Loucy (cell line): Measurements from ENCODE around the gene PLAAT2.

Experiments
- H2AFZ ChIP-seq: fragments of 200-600 bp; sonication (generic); 2 replicates; pipeline ENCODE4 v1.6.0; 2016; ENCODE audit warnings: antibody characterized with exemption, mild to moderate bottlenecking, low read length, moderate library complexity
- H3F3A ChIP-seq: fragments of 200-600 bp; 2 replicates; pipeline ENCODE4 v1.6.0; 2016; ENCODE audit warnings: antibody characterized with exemption, low read depth, mild to moderate bottlenecking
- H3K27me3 ChIP-seq: fragments of 200-600 bp; sonication (generic); 2 replicates; pipeline ENCODE4 v1.6.1; 2014; ENCODE audit warnings: low read length, mild to moderate bottlenecking; ENCODE audit not compliant: insufficient read depth, poor library complexity, severe bottlenecking
- H3K36me3 ChIP-seq: fragments of 200-600 bp; sonication (generic); 2 replicates; pipeline ENCODE4 v1.6.1; 2016; ENCODE audit warnings: low read length; ENCODE audit not compliant: insufficient read depth
- H3K4me1 ChIP-seq: fragments of 200-600 bp; sonication (generic); 2 replicates; pipeline ENCODE4 v1.5.1; 2014; ENCODE audit warnings: low read length, mild to moderate bottlenecking; ENCODE audit not compliant: insufficient read depth, poor library complexity, severe bottlenecking
- H3K4me2 ChIP-seq: fragments of 200-600 bp; sonication (generic); 2 replicates; pipeline ENCODE4 v1.6.0; 2014; ENCODE audit warnings: antibody characterized with exemption, low read length, low read depth, mild to moderate bottlenecking; ENCODE audit not compliant: poor library complexity, severe bottlenecking
- H3K4me3 ChIP-seq: fragments of 200-600 bp; sonication (generic); 2 replicates; pipeline ENCODE4 v1.5.1; 2014; ENCODE audit warnings: low read length, mild to moderate bottlenecking, mixed read lengths; ENCODE audit not compliant: poor library complexity, severe bottlenecking
- H3K79me2 ChIP-seq: fragments of 200-600 bp; sonication (generic); 2 replicates; pipeline ENCODE4 v1.6.1; 2014; ENCODE audit warnings: low read length; ENCODE audit not compliant: insufficient read depth
- H3K9ac ChIP-seq: fragments of 200-600 bp; sonication (generic); 2 replicates; pipeline ENCODE4 v1.6.0; 2014; ENCODE audit warnings: mild to moderate bottlenecking, low read depth, low read length, moderate library complexity; ENCODE audit not compliant: poor library complexity, severe bottlenecking
- H3K9me2 ChIP-seq: fragments of 200-600 bp; sonication (generic); replicated peaks from 2 replicates; pipeline ENCODE4 v1.6.1; 2016; ENCODE audit warnings: low read depth, low read length, mixed read lengths
- H3K9me3 ChIP-seq: fragments of 200-600 bp; sonication (generic); 2 replicates; pipeline ENCODE4 v1.6.1; 2014; ENCODE audit warnings: mild to moderate bottlenecking, antibody characterized with exemption, low read length, low read depth; ENCODE audit not compliant: insufficient read depth
- H4K20me1 ChIP-seq: fragments of 200-600 bp; sonication (generic); 2 replicates; pipeline ENCODE4 v1.6.0; 2014; ENCODE audit warnings: antibody characterized with exemption, low read length, mild to moderate bottlenecking; ENCODE audit not compliant: insufficient read depth, poor library complexity, severe bottlenecking
- EZH2phosphoT487 ChIP-seq: fragments of 200-600 bp; IDR thresholded peaks from 2 replicates; pipeline ENCODE4 v1.6.1; 2018; ENCODE audit warnings: antibody characterized with exemption, mild to moderate bottlenecking, moderate library complexity, borderline replicate concordance
- TF ChIP-seq, protein P1 (sequence below): fragments of 200-600 bp; sonication (generic); conservative IDR thresholded peaks from 2 replicates; pipeline ENCODE4 v1.5.1; 2014; ENCODE audit warnings: mild to moderate bottlenecking, antibody characterized with exemption, low read length

The PLAAT2 gene

DNA sequence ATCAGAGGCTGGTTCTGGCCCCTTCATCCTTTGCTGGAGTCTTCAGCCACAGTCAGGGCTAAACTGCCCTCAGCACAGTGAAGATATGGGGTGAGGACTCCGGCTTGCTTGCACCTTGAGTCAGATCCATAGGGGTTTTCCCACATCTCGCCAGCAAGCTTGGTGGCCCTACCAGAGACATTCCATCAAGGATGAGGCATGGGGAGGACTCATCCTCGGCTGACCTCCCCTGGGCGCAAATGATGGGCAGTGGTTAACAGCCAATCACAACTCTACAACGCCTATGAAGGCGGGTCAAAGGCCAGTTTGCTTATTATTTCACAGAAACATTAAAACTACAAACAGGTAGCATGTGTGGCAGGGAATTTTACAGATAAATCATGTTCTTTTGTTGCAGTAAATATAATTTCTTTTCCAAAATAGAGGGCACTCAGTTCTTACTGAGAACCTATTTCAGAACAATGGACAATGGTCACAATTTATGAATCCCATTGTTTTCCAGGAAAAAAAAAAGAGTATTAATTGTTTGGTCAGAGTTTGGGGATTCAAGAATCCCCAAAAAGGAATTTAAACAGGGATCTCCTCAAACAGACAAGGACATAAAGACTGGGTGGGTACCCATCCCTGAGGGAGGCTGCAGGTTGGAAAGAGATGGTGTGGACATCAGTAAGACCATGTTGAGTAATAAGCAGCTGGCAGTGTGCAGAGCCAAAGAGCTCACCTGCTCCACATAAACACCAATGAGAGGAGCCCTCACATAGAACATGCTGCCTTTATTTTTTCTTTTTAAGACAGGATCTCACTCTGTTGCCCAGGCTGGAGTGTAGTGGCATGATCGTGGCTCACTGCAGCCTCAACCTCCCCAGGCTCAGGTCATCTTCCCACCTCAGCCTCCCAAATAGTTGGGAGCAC is 36.3 kb upstream of the PLAAT2 start:
- Histone ChIP-seq H3K4me1 (no peaks in the 10 kb centered on the region), H3K9me2 (no peaks in the 10 kb centered on the region), H3K27me3 (no peaks in the 10 kb centered on the region), H3K79me2 (no peaks in the 10 kb centered on the region), H3K4me3 (no peak overlapping the region), H2AFZ (no peak overlapping the region), H3F3A (no peaks in the 10 kb centered on the region), H3K4me2 (no peak overlapping the region), H3K9me3 (no peaks in the 10 kb centered on the region), H3K9ac (no peak overlapping the region), H4K20me1 (no peaks in the 10 kb centered on the region), H3K36me3 (no peaks in the 10 kb centered on the region)
- TF ChIP-seq, protein P1, sequence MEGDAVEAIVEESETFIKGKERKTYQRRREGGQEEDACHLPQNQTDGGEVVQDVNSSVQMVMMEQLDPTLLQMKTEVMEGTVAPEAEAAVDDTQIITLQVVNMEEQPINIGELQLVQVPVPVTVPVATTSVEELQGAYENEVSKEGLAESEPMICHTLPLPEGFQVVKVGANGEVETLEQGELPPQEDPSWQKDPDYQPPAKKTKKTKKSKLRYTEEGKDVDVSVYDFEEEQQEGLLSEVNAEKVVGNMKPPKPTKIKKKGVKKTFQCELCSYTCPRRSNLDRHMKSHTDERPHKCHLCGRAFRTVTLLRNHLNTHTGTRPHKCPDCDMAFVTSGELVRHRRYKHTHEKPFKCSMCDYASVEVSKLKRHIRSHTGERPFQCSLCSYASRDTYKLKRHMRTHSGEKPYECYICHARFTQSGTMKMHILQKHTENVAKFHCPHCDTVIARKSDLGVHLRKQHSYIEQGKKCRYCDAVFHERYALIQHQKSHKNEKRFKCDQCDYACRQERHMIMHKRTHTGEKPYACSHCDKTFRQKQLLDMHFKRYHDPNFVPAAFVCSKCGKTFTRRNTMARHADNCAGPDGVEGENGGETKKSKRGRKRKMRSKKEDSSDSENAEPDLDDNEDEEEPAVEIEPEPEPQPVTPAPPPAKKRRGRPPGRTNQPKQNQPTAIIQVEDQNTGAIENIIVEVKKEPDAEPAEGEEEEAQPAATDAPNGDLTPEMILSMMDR: no peak
- no peak for TF ChIP-seq EZH2phosphoT487

DNA sequence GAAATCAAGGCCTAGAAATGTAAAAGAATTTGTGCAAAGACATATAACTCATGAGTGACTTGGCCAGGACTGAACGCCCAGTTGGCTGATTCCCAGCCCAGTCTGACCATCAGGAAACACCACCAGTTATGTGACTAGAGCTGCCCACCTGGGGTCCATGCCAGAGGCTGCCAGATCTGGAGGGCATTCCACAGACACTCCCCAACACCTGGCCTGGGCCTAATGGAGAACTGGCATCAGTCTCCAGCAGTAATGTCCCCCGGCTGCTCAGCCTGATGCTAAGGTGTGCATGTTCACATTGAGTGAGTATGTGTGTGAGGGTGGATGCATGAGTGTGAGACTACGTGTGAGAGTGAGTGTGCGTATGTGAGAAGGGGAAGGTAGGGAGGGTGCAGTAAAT is 35.4 kb upstream of the PLAAT2 start:
- TF ChIP-seq EZH2phosphoT487: no peak
- TF ChIP-seq, protein P1: no peak
- H3K79me2 ChIP-seq: no peaks in the 10 kb centered on the region
- H3K4me2 ChIP-seq: no peak overlapping the region
- H3K9me2 ChIP-seq: no peaks in the 10 kb centered on the region
- no peak overlapping the region for H2AFZ ChIP-seq
- H3K4me3 ChIP-seq: no peak overlapping the region
- no peaks in the 10 kb centered on the region for H3K27me3 ChIP-seq
- no peaks in the 10 kb centered on the region for H4K20me1 ChIP-seq
- no peaks in the 10 kb centered on the region for H3F3A ChIP-seq
- no peaks in the 10 kb centered on the region for H3K9me3 ChIP-seq
- H3K36me3 ChIP-seq: no peaks in the 10 kb centered on the region
- no peaks in the 10 kb centered on the region for H3K4me1 ChIP-seq
- no peak overlapping the region for H3K9ac ChIP-seq

DNA sequence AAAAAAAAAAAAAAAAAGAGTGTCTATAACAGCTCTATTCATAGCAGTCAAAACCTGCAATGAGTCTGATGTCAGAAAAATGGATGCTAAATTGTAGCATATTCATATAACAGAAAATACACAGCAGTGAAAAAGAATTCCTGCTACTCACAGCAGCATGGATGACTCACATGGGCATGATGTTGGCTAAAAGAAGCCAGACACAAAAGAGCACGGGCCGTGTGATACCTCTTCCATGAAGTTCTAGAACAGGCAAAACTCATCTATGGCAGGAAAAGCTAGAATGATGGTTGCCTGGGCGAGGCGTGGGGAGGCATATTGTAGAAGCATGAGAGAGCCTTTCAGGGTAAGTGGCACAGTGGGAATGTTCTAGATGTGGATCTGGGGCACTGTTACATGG is 32.1 kb upstream of the PLAAT2 start:
- Histone ChIP-seq H3K9ac (no peak overlapping the region), H2AFZ (no peak overlapping the region), H3K79me2 (no peaks in the 10 kb centered on the region), H4K20me1 (no peaks in the 10 kb centered on the region), H3K4me1 (no peaks in the 10 kb centered on the region), H3K27me3 (no peaks in the 10 kb centered on the region), H3K9me2 (no peaks in the 10 kb centered on the region), H3F3A (no peaks in the 10 kb centered on the region), H3K9me3 (no peaks in the 10 kb centered on the region), H3K36me3 (no peaks in the 10 kb centered on the region), H3K4me3 (no peak overlapping the region), H3K4me2 (no peak overlapping the region)
- TF ChIP-seq, protein P1: no peak
- TF ChIP-seq EZH2phosphoT487: no peak
